ENCODE data around the gene KLHL14. TPM values are rescaled to one million over a fixed set of nuclear protein-coding genes. Genes with fewer than 3 reads are reported as not detected.

KLHL14 gene
- total and polyA plus RNA-seq, 2 of the 13 experiments (the other 11 are each of a cell fraction or from before 2014, with no cell fraction given) = 16.0 to 41.8 TPM

GRCh38 chr18:32760391-32760790 lies 12.4 kb downstream of the KLHL14 start:
- FAIRE-seq (no peak), DNase-seq (ENCODE audit: low spot score) (no peak), ATAC-seq (no peak)
- CTCF ChIA-PET (ENCODE audit: low intra/inter-chr PET ratio, low total read pairs) = no interaction called here
- Histone ChIP-seq H4K20me1 (ENCODE audit: insufficient read depth, low read length) (0 out of 2 replicates have a peak, but pooled peaks cover 3% of the 10 kb centered on the region), H3K27ac (ENCODE audit: extremely low read length, insufficient read depth, low read length) (no peak overlapping the region), H2AFZ (ENCODE audit: low read length) (no peak overlapping the region), H3K27me3 (ENCODE audit: control insufficient read depth in 1 of 2, insufficient read depth in 2 of 2, low read length in 2 of 2) (no peaks in the 10 kb centered on the region), H3K79me2 (ENCODE audit: insufficient read depth, low read length) (peaks cover 100% of the 10 kb centered on the region), H3K9ac (ENCODE audit: insufficient read depth, low read depth, low read length) (no peak overlapping the region), H3K36me3 (replicated peaks in 1 of 2; ENCODE audit: control insufficient read depth in 1 of 2, insufficient read depth in 2 of 2, low read length in 2 of 2) (peaks cover 6 to 40% of the 10 kb centered on the region in 2 experiments; a peak in 4 of 5 replicates), H3K4me3 (replicated peaks in 1 of 3; ENCODE audit: insufficient read depth in 1 of 3, low read depth in 2 of 3, low read length in 3 of 3) (no peak overlapping the region), H3K4me2 (ENCODE audit: low read depth, low read length) (no peak overlapping the region), H3K4me1 (ENCODE audit: insufficient read depth, low read length) (peaks cover 65% of the 10 kb centered on the region), H3K9me3 (ENCODE audit: low read length) (no peaks in the 10 kb centered on the region)
- POLR2A ChIA-PET = interaction anchor here (0.8 kb wide), 1 partner anchor 9 kb away, joined by 4 read pairs; no protein-coding TSS in a partner anchor
- no TSS peak for BruUV-seq (replicated peaks)
- TF ChIP-seq ZNF674 (CRISPR knock-in tag; IDR thresholded peaks at IDR 0.05; ENCODE audit: low read depth) = no peak
- no peak for TF ChIP-seq HOXA9 (CRISPR knock-in tag; IDR thresholded peaks at IDR 0.05; ENCODE audit: borderline replicate concordance)
- no peak for TF ChIP-seq ZNF496 (CRISPR knock-in tag; IDR thresholded peaks at IDR 0.05; ENCODE audit: insufficient replicate concordance)
- 89% methylated on average over 6 of the region's 6 CpGs for WGBS (ENCODE audit: low lambda C conversion rate)
- intact Hi-C loops (cut with micrococcal nuclease; ENCODE audit: unreplicated experiment) = no loop called here
- in situ Hi-C loops (cut with HindIII; ENCODE audit: extremely low pct_ligation_motif_present, low pct_unique_long_range_greater_than_20kb) = no loop called here

GRCh38 chr18:32759611-32760167 lies 13.1 kb downstream of the KLHL14 start:
- WGBS (ENCODE audit: low lambda C conversion rate) = 95% methylated on average over 2 of the region's 2 CpGs
- ATAC-seq (no peak), FAIRE-seq (no peak), DNase-seq (ENCODE audit: low spot score) (no peak)
- Histone ChIP-seq H3K4me1 (ENCODE audit: insufficient read depth, low read length) (peaks cover 65% of the 10 kb centered on the region), H2AFZ (ENCODE audit: low read length) (no peak overlapping the region), H3K4me2 (ENCODE audit: low read depth, low read length) (no peak overlapping the region), H4K20me1 (ENCODE audit: insufficient read depth, low read length) (0 out of 2 replicates have a peak, but pooled peaks cover 3% of the 10 kb centered on the region), H3K4me3 (replicated peaks in 1 of 3; ENCODE audit: insufficient read depth in 1 of 3, low read depth in 2 of 3, low read length in 3 of 3) (no peak overlapping the region), H3K9ac (ENCODE audit: insufficient read depth, low read depth, low read length) (no peak overlapping the region), H3K27me3 (ENCODE audit: control insufficient read depth in 1 of 2, insufficient read depth in 2 of 2, low read length in 2 of 2) (no peaks in the 10 kb centered on the region), H3K9me3 (ENCODE audit: low read length) (no peaks in the 10 kb centered on the region), H3K79me2 (ENCODE audit: insufficient read depth, low read length) (peaks cover 100% of the 10 kb centered on the region), H3K27ac (ENCODE audit: extremely low read length, insufficient read depth, low read length) (no peak overlapping the region), H3K36me3 (replicated peaks in 1 of 2; ENCODE audit: control insufficient read depth in 1 of 2, insufficient read depth in 2 of 2, low read length in 2 of 2) (peaks cover 6 to 44% of the 10 kb centered on the region in 2 experiments; a peak in 4 of 5 replicates)
- in situ Hi-C loops (cut with HindIII; ENCODE audit: extremely low pct_ligation_motif_present, low pct_unique_long_range_greater_than_20kb) = no loop called here
- ChIA-PET POLR2A (interaction anchor here (0.8 kb wide), 1 partner anchor 10 kb away, joined by 4 read pairs; no protein-coding TSS in a partner anchor), CTCF (ENCODE audit: low intra/inter-chr PET ratio, low total read pairs) (no interaction called here)
- intact Hi-C loops (cut with micrococcal nuclease; ENCODE audit: unreplicated experiment) = no loop called here
- TF ChIP-seq CBX1 (IDR thresholded peaks at IDR 0.05; ENCODE audit: low read depth) = no peak
- TF ChIP-seq TCF7 (IDR thresholded peaks at IDR 0.05; ENCODE audit: low read depth) = peak; percentile 62; the same call in 1 of the 2 replicates
- no peak for TF ChIP-seq ZFP82 (CRISPR knock-in tag; IDR thresholded peaks at IDR 0.05; ENCODE audit: borderline replicate concordance)
- TF ChIP-seq FOSL2 (CRISPR knock-in tag; IDR thresholded peaks at IDR 0.05) = 0 out of 2 replicates have a peak, but pooled peaks have one; percentile 38
- TF ChIP-seq ZNF12 (CRISPR knock-in tag; IDR thresholded peaks at IDR 0.05) = peak; percentile 12; the same call in 1 of the 2 replicates
- no TSS peak for BruUV-seq (replicated peaks)

All from HepG2 (cell line).